HG03095 (cell line): ENCODE measurements around the gene GSTM1.
"Not testable (repeated sequence)": the region's sequence is repeated elsewhere in the genome, so short reads cannot be mapped to it uniquely, and the experiment has no call there.

Experiments
- ATAC-seq: cut with Tn5 transposase; IDR thresholded peaks from one replicate; pipeline ENCODE4 v1.9.1; 2021; ENCODE audit warnings: moderate library complexity; ENCODE audit not compliant: unreplicated experiment

GSTM1 gene

GRCh38 chr1:109659997-109660690 lies 27.5 kb upstream of the GSTM1 start:
- no peak for ATAC-seq

GRCh38 chr1:109660691-109661026 lies 27.0 kb upstream of the GSTM1 start:
- ATAC-seq, result not testable (repeated sequence)

GRCh38 chr1:109661391-109661790 lies 26.2 kb upstream of the GSTM1 start:
- no peak for ATAC-seq

- ATAC-seq, result no peak
Observed at GRCh38 chr1:109664671-109665070, 22.9 kb upstream of the GSTM1 start.

GRCh38 chr1:109667452-109668122 lies 20.0 kb upstream of the GSTM1 start, which contains the start of gene GSTM2:
Gene GSTM2 (plus strand): TSS chr1:109668057. CDS start chr1:109668116, 59 bp downstream.
- peak; percentile 92 for ATAC-seq

- ATAC-seq, result no peak
Observed at GRCh38 chr1:109668123-109668775, 19.4 kb upstream of the GSTM1 start.

- no peak for ATAC-seq
Observed at GRCh38 chr1:109669246-109669948, 18.2 kb upstream of the GSTM1 start.

- not testable (repeated sequence) for ATAC-seq
Observed at GRCh38 chr1:109669949-109670302, 17.7 kb upstream of the GSTM1 start.

- no peak for ATAC-seq
Observed at GRCh38 chr1:109671067-109671466, 16.6 kb upstream of the GSTM1 start.

- ATAC-seq, result not testable (repeated sequence)
Observed at GRCh38 chr1:109673861-109674260, 13.8 kb upstream of the GSTM1 start.

GRCh38 chr1:109676683-109677381 lies 10.8 kb upstream of the GSTM1 start:
- ATAC-seq, result not testable (repeated sequence)

- ATAC-seq, result no peak
Observed at GRCh38 chr1:109677459-109677858, 10.2 kb upstream of the GSTM1 start.

- ATAC-seq, result not testable (repeated sequence)
Observed at GRCh38 chr1:109678637-109679036, 9.0 kb upstream of the GSTM1 start.

GRCh38 chr1:109684777-109685176 lies 2.8 kb upstream of the GSTM1 start:
- not testable (repeated sequence) for ATAC-seq

GRCh38 chr1:109685399-109685798 lies 2.2 kb upstream of the GSTM1 start:
- not testable (repeated sequence) for ATAC-seq

- not testable (repeated sequence) for ATAC-seq
Observed at GRCh38 chr1:109685890-109686289, 1.7 kb upstream of the GSTM1 start.

GRCh38 chr1:109687109-109687508 lies 508 bp upstream of the GSTM1 start:
- ATAC-seq, result not testable (repeated sequence)

- ATAC-seq, result no peak
Observed at GRCh38 chr1:109689844-109690405, 2.3 kb downstream of the GSTM1 start.

GRCh38 chr1:109691759-109692158 lies 4.1 kb downstream of the GSTM1 start:
- ATAC-seq, result no peak

- ATAC-seq, result not testable (repeated sequence)
Observed at GRCh38 chr1:109694400-109694799, 6.8 kb downstream of the GSTM1 start.
